DND-41 (cell line): ENCODE data around the gene MAPK14.

Experiments
- CTCF ChIP-seq: IDR thresholded peaks from 2 replicates; pipeline ENCODE4 v1.5.1; 2012; ENCODE audit warnings: borderline replicate concordance, low read length, moderate library complexity, mild to moderate bottlenecking; ENCODE audit not compliant: poor library complexity, severe bottlenecking; ENCODE audit errors: extremely low read depth
- EZH2 ChIP-seq: IDR thresholded peaks from 3 replicates; pipeline ENCODE4 v1.6.1; 2012; ENCODE audit warnings: borderline replicate concordance, low read depth, mild to moderate bottlenecking, moderate library complexity, low read length, inconsistent platforms; ENCODE audit not compliant: severe bottlenecking

DNA sequence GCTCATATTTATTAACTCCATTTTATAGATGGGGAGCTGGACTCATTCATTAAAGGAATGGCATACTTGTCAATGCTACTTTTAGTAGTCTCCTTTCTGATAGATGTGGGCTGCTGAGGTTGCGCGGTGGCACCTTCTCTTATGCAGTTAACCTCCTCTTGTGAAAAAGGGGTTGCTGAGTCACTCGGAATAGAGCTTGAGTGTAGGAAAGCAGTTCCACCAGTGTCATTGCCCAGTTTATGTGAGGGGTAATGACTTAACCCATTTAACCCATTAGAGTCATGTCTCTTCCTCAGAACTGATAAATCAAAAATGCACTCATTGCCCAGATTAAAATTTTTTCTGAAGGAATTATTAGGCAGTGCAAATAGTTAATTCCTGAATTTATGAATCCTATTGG, 6.3 kb downstream of the MAPK14 start:
- TF ChIP-seq CTCF (no peak), EZH2 (no peak)
